ENCODE data around the gene SERPIND1. TPM values are rescaled to one million over a fixed set of nuclear protein-coding genes. Genes with fewer than 3 reads are reported as not detected.

Gene SERPIND1
- total RNA-seq, 1 donor, result not detected

- Histone ChIP-seq H3K27me3 (ENCODE audit: insufficient read depth, low read length) (no peaks in the 10 kb centered on the region), H3K9me3 (ENCODE audit: low read depth, low read length) (no peaks in the 10 kb centered on the region), H2AFZ (ENCODE audit: low read length) (no peak overlapping the region), H3K79me2 (ENCODE audit: insufficient read depth, low read length) (no peaks in the 10 kb centered on the region), H3K4me1 (ENCODE audit: insufficient read depth, low read length) (peaks cover 45% of the 10 kb centered on the region), H4K20me1 (ENCODE audit: insufficient read depth, low read length) (peaks cover 7% of the 10 kb centered on the region), H3K4me3 (ENCODE audit: insufficient read depth, low read length) (peak overlapping the region; percentile 0), H3K4me2 (ENCODE audit: insufficient read depth, low read length) (peak overlapping the region; percentile 52), H3K27ac (ENCODE audit: low read depth, low read length) (peak overlapping the region; percentile 92), H3K36me3 (ENCODE audit: insufficient read depth, low read length) (peaks cover 15% of the 10 kb centered on the region)
- TF ChIP-seq CTCF (IDR thresholded peaks at IDR 0.05; ENCODE audit: extremely low read depth, low read depth, low read length), result peak; percentile 83
- peak; percentile 90 for DNase-seq (ENCODE audit: insufficient read length, low spot score, missing footprints)
Observed at GRCh38 chr22:20783844-20784723, 10.2 kb downstream of the SERPIND1 start.

GRCh38 chr22:20785415-20785814 lies 11.5 kb downstream of the SERPIND1 start:
- H3K9me3 ChIP-seq (ENCODE audit: low read depth, low read length), result no peaks in the 10 kb centered on the region
- H3K4me3 ChIP-seq (ENCODE audit: insufficient read depth, low read length), result no peak overlapping the region
- H2AFZ ChIP-seq (ENCODE audit: low read length), result no peak overlapping the region
- peaks cover 34% of the 10 kb centered on the region for H3K4me1 ChIP-seq (ENCODE audit: insufficient read depth, low read length)
- H3K27me3 ChIP-seq (ENCODE audit: insufficient read depth, low read length), result no peaks in the 10 kb centered on the region
- H3K27ac ChIP-seq (ENCODE audit: low read depth, low read length), result no peak overlapping the region
- no peak for TF ChIP-seq CTCF (IDR thresholded peaks at IDR 0.05; ENCODE audit: extremely low read depth, low read depth, low read length)
- H3K36me3 ChIP-seq (ENCODE audit: insufficient read depth, low read length), result peaks cover 13% of the 10 kb centered on the region
- no peak overlapping the region for H3K4me2 ChIP-seq (ENCODE audit: insufficient read depth, low read length)
- DNase-seq (ENCODE audit: insufficient read length, low spot score, missing footprints), result no peak
- no peaks in the 10 kb centered on the region for H3K79me2 ChIP-seq (ENCODE audit: insufficient read depth, low read length)
- H4K20me1 ChIP-seq (ENCODE audit: insufficient read depth, low read length), result peaks cover 7% of the 10 kb centered on the region

DNA sequence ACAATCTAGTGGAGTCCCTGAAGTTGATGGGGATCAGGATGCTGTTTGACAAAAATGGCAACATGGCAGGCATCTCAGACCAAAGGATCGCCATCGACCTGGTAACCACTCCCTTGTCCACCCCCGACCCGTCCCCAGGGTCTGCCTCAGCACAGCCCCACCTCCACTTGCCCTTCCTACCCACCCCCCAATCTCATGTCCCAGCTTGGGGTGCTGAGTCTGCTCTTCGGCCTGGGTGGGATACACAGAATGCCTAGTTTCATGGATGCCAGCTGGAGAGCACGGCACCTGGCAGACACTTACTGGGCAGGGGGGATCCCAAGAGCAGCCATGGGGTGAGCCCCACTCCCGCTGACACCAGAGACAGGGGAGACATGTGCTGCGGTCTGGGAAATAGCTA lies 12.1 kb downstream of the SERPIND1 start:
- TF ChIP-seq CTCF (IDR thresholded peaks at IDR 0.05; ENCODE audit: extremely low read depth, low read depth, low read length), result no peak
- DNase-seq (ENCODE audit: insufficient read length, low spot score, missing footprints), result no peak
- Histone ChIP-seq H3K9me3 (ENCODE audit: low read depth, low read length) (no peaks in the 10 kb centered on the region), H3K36me3 (ENCODE audit: insufficient read depth, low read length) (peaks cover 17% of the 10 kb centered on the region), H2AFZ (ENCODE audit: low read length) (no peak overlapping the region), H3K27me3 (ENCODE audit: insufficient read depth, low read length) (no peaks in the 10 kb centered on the region), H3K27ac (ENCODE audit: low read depth, low read length) (no peak overlapping the region), H4K20me1 (ENCODE audit: insufficient read depth, low read length) (peaks cover 7% of the 10 kb centered on the region), H3K79me2 (ENCODE audit: insufficient read depth, low read length) (no peaks in the 10 kb centered on the region), H3K4me2 (ENCODE audit: insufficient read depth, low read length) (no peak overlapping the region), H3K4me3 (ENCODE audit: insufficient read depth, low read length) (no peak overlapping the region), H3K4me1 (ENCODE audit: insufficient read depth, low read length) (peaks cover 34% of the 10 kb centered on the region)

DNA sequence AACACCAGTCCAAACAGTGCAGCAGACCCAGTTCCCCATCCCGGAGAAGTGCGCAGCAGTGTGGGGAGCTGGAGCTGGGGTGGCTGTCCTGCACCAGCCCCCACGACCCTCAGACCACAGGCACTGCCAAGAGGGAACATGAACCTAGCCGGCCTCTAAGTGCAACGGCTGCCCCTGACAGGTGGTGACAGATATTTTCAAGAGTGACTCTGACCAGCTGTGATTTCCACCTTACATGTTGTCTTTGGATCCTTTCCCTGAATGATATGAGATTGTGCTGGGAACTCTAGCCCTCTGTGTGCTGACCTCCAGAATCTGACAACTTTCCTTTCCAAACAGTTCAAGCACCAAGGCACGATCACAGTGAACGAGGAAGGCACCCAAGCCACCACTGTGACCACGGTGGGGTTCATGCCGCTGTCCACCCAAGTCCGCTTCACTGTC lies 12.6 kb downstream of the SERPIND1 start:
- Histone ChIP-seq H3K79me2 (ENCODE audit: insufficient read depth, low read length) (no peaks in the 10 kb centered on the region), H2AFZ (ENCODE audit: low read length) (no peak overlapping the region), H3K4me2 (ENCODE audit: insufficient read depth, low read length) (no peak overlapping the region), H3K36me3 (ENCODE audit: insufficient read depth, low read length) (peaks cover 19% of the 10 kb centered on the region), H3K27ac (ENCODE audit: low read depth, low read length) (no peak overlapping the region), H3K27me3 (ENCODE audit: insufficient read depth, low read length) (no peaks in the 10 kb centered on the region), H3K9me3 (ENCODE audit: low read depth, low read length) (no peaks in the 10 kb centered on the region), H4K20me1 (ENCODE audit: insufficient read depth, low read length) (peaks cover 7% of the 10 kb centered on the region), H3K4me3 (ENCODE audit: insufficient read depth, low read length) (no peak overlapping the region), H3K4me1 (ENCODE audit: insufficient read depth, low read length) (peaks cover 30% of the 10 kb centered on the region)
- no peak for TF ChIP-seq CTCF (IDR thresholded peaks at IDR 0.05; ENCODE audit: extremely low read depth, low read depth, low read length)
- DNase-seq (ENCODE audit: insufficient read length, low spot score, missing footprints), result no peak
